B cell (primary cell): ENCODE data around the gene CD1D. TPM values are rescaled to one million over a fixed set of nuclear protein-coding genes. Genes with fewer than 3 reads are reported as not detected.

Experiments
- ATAC-seq: fragments of 200-7000 bp; cut with Tn5 transposase; one replicate; pipeline ENCODE4 v1.10.0; 2021; ENCODE audit warnings: low read depth, mild to moderate bottlenecking, moderate number of reproducible peaks, moderate library complexity
- CTCF ChIA-PET: fragments of 350-600 bp; sonication (Branson Sonifier 250); formaldehyde crosslinking; loops from one replicate; lab custom pipeline; 2021; ENCODE audit warnings: antibody characterized with exemption, inconsistent platforms; lab: Charles Lee
- POLR2A ChIA-PET: fragments of 350-600 bp; sonication (Branson Sonifier 250); formaldehyde crosslinking; loops from one replicate; lab custom pipeline; 2021; ENCODE audit warnings: antibody characterized with exemption; lab: Charles Lee
- DNase-seq: peaks from one replicate; pipeline ENCODE4 v3.0.0; 2013
- H2AFZ ChIP-seq: 2 replicates; pipeline ENCODE4 v1.6.1; 2012; ENCODE audit warnings: mild to moderate bottlenecking, low read depth, low read length; ENCODE audit not compliant: insufficient read depth, poor library complexity, severe bottlenecking
- H3K27ac ChIP-seq, 2 donors: 1 replicate in 1 of 2; 2 replicates in 1 of 2; pipeline ENCODE4 v1.5.1; 2012 to 2013; ENCODE audit warnings: low read length in 2 of 2, mild to moderate bottlenecking in 2 of 2, moderate library complexity in 1 of 2
- H3K27me3 ChIP-seq, 4 experiments: fragments of 200-600 bp in 1 of 4; sonication (generic) in 1 of 4; replicated peaks in 1 of 4; 1 replicate in 2 of 4; 2 replicates in 2 of 4; pipeline versions ENCODE4 v1.6.1 to v1.7.0; 2013 to 2016; ENCODE audit warnings: low read length in 3 of 4, mild to moderate bottlenecking in 2 of 4, mixed read lengths in 1 of 4, moderate library complexity in 1 of 4; ENCODE audit not compliant: insufficient read depth in 4 of 4, control insufficient read depth in 3 of 4; ENCODE audit errors: control extremely low read depth in 1 of 4
- H3K36me3 ChIP-seq, 2 experiments: replicated peaks in 1 of 2; 1 replicate in 1 of 2; 2 replicates in 1 of 2; pipeline versions ENCODE4 v1.6.1 to v1.7.1; 2013; ENCODE audit warnings: low read length in 1 of 2; ENCODE audit not compliant: insufficient read depth in 2 of 2, control insufficient read depth in 1 of 2; ENCODE audit errors: control extremely low read depth in 1 of 2, extremely low read depth in 1 of 2
- H3K4me1 ChIP-seq, 2 donors: fragments of 200-600 bp in 1 of 2; sonication (generic) in 1 of 2; 1 replicate in 1 of 2; 2 replicates in 1 of 2; pipeline versions ENCODE4 v1.5.1 to v1.6.1; 2013 to 2017; ENCODE audit warnings: low read length in 2 of 2; ENCODE audit not compliant: control insufficient read depth in 2 of 2, insufficient read depth in 2 of 2
- H3K4me2 ChIP-seq: replicated peaks from 2 replicates; pipeline ENCODE3; 2012; ENCODE audit warnings: mild to moderate bottlenecking, low read depth, low read length; ENCODE audit not compliant: poor library complexity, severe bottlenecking
- H3K4me3 ChIP-seq, 5 experiments: fragments of 200-600 bp in 1 of 5; sonication (generic) in 1 of 5; 1 replicate in 3 of 5; 2 replicates in 2 of 5; pipeline versions ENCODE4 v1.5.1 to v1.7.0; 2011 to 2016; ENCODE audit warnings: low read length in 4 of 5, mild to moderate bottlenecking in 4 of 5, low read depth in 2 of 5, control low read depth in 1 of 5, moderate library complexity in 1 of 5; ENCODE audit not compliant: insufficient read depth in 1 of 5; ENCODE audit errors: control extremely low read depth in 1 of 5, extremely low read depth in 1 of 5
- H3K79me2 ChIP-seq: fragments of 200-600 bp; sonication (generic); one replicate; pipeline ENCODE4 v1.6.0; 2016; ENCODE audit warnings: low read length; ENCODE audit not compliant: control insufficient read depth, insufficient read depth
- H3K9ac ChIP-seq: fragments of 200-600 bp; sonication (generic); 2 replicates; pipeline ENCODE4 v1.6.1; 2017; ENCODE audit warnings: mild to moderate bottlenecking, low read length, moderate library complexity
- H3K9me3 ChIP-seq, 3 donors: one replicate each; pipeline versions ENCODE4 v1.6.1 to v1.7.1; 2013; ENCODE audit warnings: low read length in 2 of 3; ENCODE audit not compliant: control insufficient read depth in 2 of 3, insufficient read depth in 1 of 3; ENCODE audit errors: control extremely low read depth in 1 of 3
- H4K20me1 ChIP-seq: 2 replicates; pipeline ENCODE4 v1.6.0; 2012; ENCODE audit warnings: mild to moderate bottlenecking, low read length; ENCODE audit not compliant: insufficient read depth, control insufficient read depth, poor library complexity, severe bottlenecking
- H3K27ac Mint-ChIP-seq: one replicate; pipeline ENCODE4 v1.8.0; 2021; ENCODE audit warnings: mixed read lengths
- H3K27me3 Mint-ChIP-seq: one replicate; pipeline ENCODE4 v1.8.0; 2021; ENCODE audit warnings: mixed read lengths
- H3K4me1 Mint-ChIP-seq: one replicate; pipeline ENCODE4 v1.8.0; 2021; ENCODE audit warnings: mixed read lengths
- H3K4me3 Mint-ChIP-seq: one replicate; pipeline ENCODE4 v1.8.0; 2021; ENCODE audit warnings: mixed read lengths
- H3K9me3 Mint-ChIP-seq: one replicate; pipeline ENCODE4 v1.8.0; 2022; ENCODE audit warnings: mixed read lengths; ENCODE audit not compliant: insufficient read depth
- EZH2 ChIP-seq: IDR thresholded peaks from 2 replicates; pipeline ENCODE4 v1.6.1; 2012; ENCODE audit warnings: borderline replicate concordance, low read depth, mild to moderate bottlenecking, moderate library complexity, low read length; ENCODE audit not compliant: insufficient read depth, poor library complexity, severe bottlenecking
- WGBS: methylation state at CpG from one replicate; pipeline ENCODE4 v1.1.5; 2013; ENCODE audit warnings: missing lambda C conversion rate; ENCODE audit not compliant: insufficient coverage; 5-methylcytosine and 5-hydroxymethylcytosine counted together
- intact Hi-C: fragments of 100-400 bp; cut with micrococcal nuclease; formaldehyde crosslinking; loops from one replicate; pipeline ENCODE4 v1.10.0; 2022
- polyA plus RNA-seq: library from polyadenylated mRNA; depleted of rRNA; stranded (reverse); fragments of >200 nt; gene quantifications from 2 replicates; pipeline ENCODE4 v1.2.3, GENCODE V29; 2012
- total RNA-seq, 2 donors: library from RNA; stranded (reverse); fragments of 120-200 nt in 1 of 2; gene quantifications; 1 replicate in 1 of 2; 2 replicates in 1 of 2; pipeline versions ENCODE4 v1.2.3 to v1.2.4, GENCODE V29; 2013 to 2022
- TF ChIP-seq, protein P1 (sequence below): fragments of 200-600 bp; IDR thresholded peaks from one replicate; pipeline ENCODE4 v1.8.0; 2022; ENCODE audit warnings: antibody characterized with exemption, mild to moderate bottlenecking

Gene CD1D
- total and polyA plus RNA-seq, 2 donors (not counting 1 experiment from before 2014, with no cell fraction given), result 5.9 to 23.6 TPM

GRCh38 chr1:158177700-158178450 is 2.8 kb upstream of the CD1D start:
- ChIA-PET POLR2A (interaction anchor here (1.6 kb wide), 1 partner anchor 15 kb away, joined by 3 read pairs; no protein-coding TSS in a partner anchor), CTCF (interaction anchor here (0.7 to 7.4 kb wide), 10 partner anchors 9 to 911 kb away, joined by 3 to 61 read pairs (median 4); no protein-coding TSS in a partner anchor)
- intact Hi-C loops, result loop anchor here (2.0 to 5.0 kb wide), 4 partner anchors 69 to 889 kb away; partner anchors contain the start of gene IFI16
- peaks cover 0 to 1% (median 0%) of the 10 kb centered on the region in 3 donors for H3K9me3 ChIP-seq
- no peaks in the 10 kb centered on the region for H3K27me3 ChIP-seq
- Mint-ChIP-seq H3K9me3 (no peaks in the 10 kb centered on the region), H3K27ac (peak overlapping the region; percentile 86), H3K27me3 (no peaks in the 10 kb centered on the region), H3K4me1 (peaks cover 73% of the 10 kb centered on the region), H3K4me3 (peak overlapping the region; percentile 82)
- ATAC-seq (peak; percentile 69), DNase-seq (peak; percentile 65)
- H4K20me1 ChIP-seq, result no peaks in the 10 kb centered on the region
- peaks cover 25% of the 10 kb centered on the region for H3K79me2 ChIP-seq
- WGBS, result 33% methylated on average over 23 of the region's 34 CpGs
- peak overlapping the region; percentile 93 for H3K4me2 ChIP-seq
- peak overlapping the region; percentile 50 for H3K9ac ChIP-seq
- peaks cover 58 to 72% of the 10 kb centered on the region in 2 donors for H3K4me1 ChIP-seq
- peak overlapping the region; percentile 22 to 53 for H3K27ac ChIP-seq
- peak overlapping the region; percentile 39 to 62 (median 50) for H3K4me3 ChIP-seq
- no peaks in the 10 kb centered on the region for H3K36me3 ChIP-seq
- TF ChIP-seq, protein P1, sequence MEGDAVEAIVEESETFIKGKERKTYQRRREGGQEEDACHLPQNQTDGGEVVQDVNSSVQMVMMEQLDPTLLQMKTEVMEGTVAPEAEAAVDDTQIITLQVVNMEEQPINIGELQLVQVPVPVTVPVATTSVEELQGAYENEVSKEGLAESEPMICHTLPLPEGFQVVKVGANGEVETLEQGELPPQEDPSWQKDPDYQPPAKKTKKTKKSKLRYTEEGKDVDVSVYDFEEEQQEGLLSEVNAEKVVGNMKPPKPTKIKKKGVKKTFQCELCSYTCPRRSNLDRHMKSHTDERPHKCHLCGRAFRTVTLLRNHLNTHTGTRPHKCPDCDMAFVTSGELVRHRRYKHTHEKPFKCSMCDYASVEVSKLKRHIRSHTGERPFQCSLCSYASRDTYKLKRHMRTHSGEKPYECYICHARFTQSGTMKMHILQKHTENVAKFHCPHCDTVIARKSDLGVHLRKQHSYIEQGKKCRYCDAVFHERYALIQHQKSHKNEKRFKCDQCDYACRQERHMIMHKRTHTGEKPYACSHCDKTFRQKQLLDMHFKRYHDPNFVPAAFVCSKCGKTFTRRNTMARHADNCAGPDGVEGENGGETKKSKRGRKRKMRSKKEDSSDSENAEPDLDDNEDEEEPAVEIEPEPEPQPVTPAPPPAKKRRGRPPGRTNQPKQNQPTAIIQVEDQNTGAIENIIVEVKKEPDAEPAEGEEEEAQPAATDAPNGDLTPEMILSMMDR, result no peak
- TF ChIP-seq EZH2, result no peak
- peak overlapping the region; percentile 58 for H2AFZ ChIP-seq
